ENCODE results near the gene SYT7. TPM values are rescaled to one million over a fixed set of nuclear protein-coding genes. Genes with fewer than 3 reads are reported as not detected.

SYT7 gene
- total RNA-seq, 1 donor from 2014 or later, result 3.4 TPM

DNA sequence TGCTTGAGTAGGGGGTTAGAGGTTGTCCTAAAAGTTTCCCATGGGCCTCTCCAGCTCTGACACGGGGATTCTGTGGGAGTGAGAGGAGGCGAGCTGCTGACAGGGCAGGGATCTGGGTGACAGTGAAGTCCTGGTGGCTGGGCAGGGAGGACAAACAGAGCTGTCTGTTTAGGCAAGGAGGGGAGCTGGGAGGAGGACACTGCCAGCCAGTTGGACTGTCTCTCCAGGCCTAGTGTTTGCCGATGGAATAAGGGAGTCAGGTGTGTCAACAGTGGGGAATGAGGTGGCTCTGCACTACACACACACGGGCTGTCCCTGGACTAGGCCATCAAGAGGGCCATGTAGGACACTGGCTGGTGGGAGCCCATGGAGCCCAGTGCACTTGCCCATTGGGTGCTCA, 20.6 kb upstream of the SYT7 start:
- Histone ChIP-seq H3K4me3 (no peak overlapping the region), H3K9me3 (no peaks in the 10 kb centered on the region), H3K4me1 (peaks cover 49% of the 10 kb centered on the region), H3K27ac (peak overlapping the region; percentile 82), H3K36me3 (no peaks in the 10 kb centered on the region), H3K27me3 (no peaks in the 10 kb centered on the region)
- no peak for DNase-seq (ENCODE audit: extremely low spot score in 2 of 2)
- intact Hi-C loops (cut with DNase I), result no loop called here
- TF ChIP-seq, protein P1, sequence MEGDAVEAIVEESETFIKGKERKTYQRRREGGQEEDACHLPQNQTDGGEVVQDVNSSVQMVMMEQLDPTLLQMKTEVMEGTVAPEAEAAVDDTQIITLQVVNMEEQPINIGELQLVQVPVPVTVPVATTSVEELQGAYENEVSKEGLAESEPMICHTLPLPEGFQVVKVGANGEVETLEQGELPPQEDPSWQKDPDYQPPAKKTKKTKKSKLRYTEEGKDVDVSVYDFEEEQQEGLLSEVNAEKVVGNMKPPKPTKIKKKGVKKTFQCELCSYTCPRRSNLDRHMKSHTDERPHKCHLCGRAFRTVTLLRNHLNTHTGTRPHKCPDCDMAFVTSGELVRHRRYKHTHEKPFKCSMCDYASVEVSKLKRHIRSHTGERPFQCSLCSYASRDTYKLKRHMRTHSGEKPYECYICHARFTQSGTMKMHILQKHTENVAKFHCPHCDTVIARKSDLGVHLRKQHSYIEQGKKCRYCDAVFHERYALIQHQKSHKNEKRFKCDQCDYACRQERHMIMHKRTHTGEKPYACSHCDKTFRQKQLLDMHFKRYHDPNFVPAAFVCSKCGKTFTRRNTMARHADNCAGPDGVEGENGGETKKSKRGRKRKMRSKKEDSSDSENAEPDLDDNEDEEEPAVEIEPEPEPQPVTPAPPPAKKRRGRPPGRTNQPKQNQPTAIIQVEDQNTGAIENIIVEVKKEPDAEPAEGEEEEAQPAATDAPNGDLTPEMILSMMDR (IDR thresholded peaks at IDR 0.05), result no peak
- TF ChIP-seq POLR2AphosphoS5 (IDR thresholded peaks at IDR 0.05; ENCODE audit: insufficient read depth in 1 of 2, low read depth in 1 of 2) (no peak), POLR2A (IDR thresholded peaks at IDR 0.05) (no peak)

DNA sequence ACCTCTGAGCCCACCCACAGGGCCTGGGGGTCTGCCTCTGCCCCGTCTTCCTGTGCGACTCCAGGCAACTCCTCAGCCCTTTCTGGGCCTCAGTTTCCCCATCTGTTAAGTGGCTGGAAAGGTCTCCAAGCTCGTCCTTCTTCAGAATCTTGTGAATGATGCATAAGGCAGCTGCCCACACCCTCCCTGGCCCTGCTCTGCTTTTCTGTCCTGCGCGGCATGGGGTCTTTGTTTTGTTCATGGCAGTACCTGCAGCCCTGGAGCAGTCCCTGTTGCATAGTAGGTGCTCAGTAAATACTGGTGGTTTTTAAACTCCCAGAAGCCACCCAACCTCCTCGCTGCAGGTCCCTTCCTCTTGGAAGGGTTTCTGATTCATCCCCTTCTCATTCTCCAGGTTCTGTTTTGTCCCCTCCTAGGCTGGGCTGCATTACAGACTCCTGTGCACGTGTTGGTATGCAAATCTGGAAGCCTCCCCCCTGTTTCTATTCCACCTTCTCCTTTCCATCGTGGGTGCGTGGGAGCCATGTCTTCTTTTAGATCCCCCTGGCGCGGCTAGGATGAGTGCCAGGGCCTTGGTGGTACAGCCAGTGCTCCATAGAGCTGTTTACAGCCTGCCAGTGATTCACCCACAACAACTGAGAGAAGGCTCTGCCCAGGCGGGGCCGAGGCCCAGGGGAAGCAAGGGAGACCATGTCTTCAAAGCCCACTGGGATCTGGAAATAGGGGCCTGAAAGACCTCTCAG, 19.3 kb upstream of the SYT7 start:
- Histone ChIP-seq H3K36me3 (no peaks in the 10 kb centered on the region), H3K27me3 (no peaks in the 10 kb centered on the region), H3K9me3 (no peaks in the 10 kb centered on the region), H3K4me3 (peak overlapping the region in 1 of 2 donors; percentile 26), H3K4me1 (peaks cover 57% of the 10 kb centered on the region), H3K27ac (peak overlapping the region; percentile 75)
- TF ChIP-seq, protein P1 (IDR thresholded peaks at IDR 0.05), result no peak
- TF ChIP-seq POLR2A (IDR thresholded peaks at IDR 0.05), result no peak
- no peak for TF ChIP-seq POLR2AphosphoS5 (IDR thresholded peaks at IDR 0.05; ENCODE audit: insufficient read depth in 1 of 2, low read depth in 1 of 2)
- intact Hi-C loops (cut with DNase I), result no loop called here
- no peak for DNase-seq (ENCODE audit: extremely low spot score in 2 of 2)

DNA sequence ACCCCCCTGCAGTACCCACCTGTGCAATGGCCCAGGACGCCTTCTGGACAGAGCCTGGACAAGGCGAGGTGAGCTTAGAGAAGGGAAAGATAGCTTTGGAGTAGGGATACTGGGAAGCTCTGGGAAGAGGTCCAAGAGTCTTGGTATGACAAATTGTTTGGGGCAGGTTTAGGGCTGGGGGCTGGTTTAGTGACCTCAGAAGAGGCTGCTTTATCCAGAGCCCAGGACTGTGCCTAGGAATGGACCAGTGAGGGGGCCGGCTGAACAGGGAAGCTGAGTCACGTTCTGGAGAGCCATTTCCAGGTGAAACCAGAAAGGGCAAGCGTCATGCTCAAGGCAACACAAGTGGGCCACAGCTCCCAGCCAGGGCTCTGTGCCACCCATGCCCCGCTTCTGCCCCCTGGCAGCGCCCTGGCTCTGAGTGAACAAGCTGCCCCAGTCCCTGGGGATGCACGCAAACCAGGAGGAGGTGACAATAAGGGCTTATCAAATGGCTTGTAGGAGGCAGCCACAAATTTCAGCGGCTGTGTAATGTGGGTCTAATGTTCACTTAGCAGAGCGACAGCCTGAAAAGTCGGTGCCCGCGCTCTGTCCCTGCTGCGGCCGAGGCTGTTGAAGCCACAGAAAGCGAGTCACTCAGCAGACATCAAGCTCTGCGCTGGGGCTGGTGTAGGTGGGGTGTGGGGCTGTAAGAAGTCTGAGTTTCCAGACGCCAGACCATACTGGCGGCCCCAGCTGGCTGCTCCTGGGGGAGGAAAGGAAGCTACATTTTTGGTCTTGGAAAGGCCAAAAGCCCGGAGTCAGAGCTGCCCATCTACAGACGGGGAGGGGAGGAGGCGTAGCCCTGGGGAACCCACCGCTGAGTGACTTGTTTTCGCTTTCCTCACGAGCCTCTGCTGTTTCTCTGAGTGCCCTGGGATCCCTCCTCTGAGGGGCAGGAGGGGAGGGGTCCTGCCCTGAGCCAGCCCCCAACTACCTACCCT, 18.3 kb upstream of the SYT7 start:
- TF ChIP-seq POLR2A (IDR thresholded peaks at IDR 0.05) (no peak), POLR2AphosphoS5 (IDR thresholded peaks at IDR 0.05; ENCODE audit: insufficient read depth in 1 of 2, low read depth in 1 of 2) (peak in 1 of 2 donors; percentile 45)
- H3K9me3 ChIP-seq, result no peaks in the 10 kb centered on the region
- no peak for DNase-seq (ENCODE audit: extremely low spot score in 2 of 2)
- H3K36me3 ChIP-seq, result no peaks in the 10 kb centered on the region
- H3K4me3 ChIP-seq, result peak overlapping the region in 1 of 2 donors; percentile 26
- peak overlapping the region; percentile 75 for H3K27ac ChIP-seq
- intact Hi-C loops (cut with DNase I), result no loop called here
- H3K27me3 ChIP-seq, result no peaks in the 10 kb centered on the region
- peaks cover 58% of the 10 kb centered on the region for H3K4me1 ChIP-seq

DNA sequence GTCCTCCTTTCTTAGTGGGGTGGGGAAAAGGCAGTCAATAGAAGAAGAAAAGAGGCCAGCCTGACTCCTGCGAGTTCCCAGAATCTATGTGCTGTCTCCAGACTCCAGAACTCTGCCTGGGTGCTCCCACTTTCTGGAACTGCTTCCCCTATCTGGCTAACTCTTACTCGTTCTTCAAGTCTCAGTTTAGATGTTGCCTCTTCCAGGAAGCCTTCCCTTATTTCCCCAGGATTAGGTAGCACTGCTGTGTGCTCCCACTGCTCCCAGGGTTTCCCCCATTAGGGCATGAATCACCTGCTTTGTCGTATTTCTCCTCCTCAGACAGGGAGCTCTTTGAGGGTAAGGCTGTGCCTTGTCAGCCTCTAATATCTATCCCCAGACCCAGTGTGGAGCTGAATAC, 17.5 kb upstream of the SYT7 start:
- H3K27me3 ChIP-seq, result no peaks in the 10 kb centered on the region
- peak overlapping the region; percentile 75 for H3K27ac ChIP-seq

DNA sequence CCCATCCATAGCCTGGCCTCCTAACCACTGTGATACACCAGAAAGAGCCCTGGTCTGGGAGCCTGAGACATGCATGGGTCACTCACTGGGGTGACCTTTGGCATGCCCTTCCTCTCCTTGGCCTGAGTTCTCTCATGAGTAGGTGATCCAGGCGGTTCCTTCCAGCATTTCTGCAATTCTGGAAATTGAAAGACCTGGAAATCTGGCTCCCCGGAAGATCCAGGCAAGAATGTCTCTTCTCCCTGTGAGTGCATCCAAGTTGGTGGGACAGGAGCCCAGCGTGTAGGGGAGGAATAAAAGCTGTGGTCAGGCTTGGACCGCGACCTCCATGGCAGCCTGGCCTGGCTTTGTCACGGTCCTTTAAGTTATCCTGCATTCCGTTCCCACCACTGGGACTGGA, 16.1 kb upstream of the SYT7 start:
- Histone ChIP-seq H3K4me1 (peaks cover 39% of the 10 kb centered on the region), H3K36me3 (no peaks in the 10 kb centered on the region), H3K4me3 (no peak overlapping the region), H3K27ac (no peak overlapping the region), H3K27me3 (no peaks in the 10 kb centered on the region), H3K9me3 (no peaks in the 10 kb centered on the region)
- intact Hi-C loops (cut with DNase I), result no loop called here
- TF ChIP-seq POLR2AphosphoS5 (IDR thresholded peaks at IDR 0.05; ENCODE audit: insufficient read depth in 1 of 2, low read depth in 1 of 2) (no peak), POLR2A (IDR thresholded peaks at IDR 0.05) (no peak)
- TF ChIP-seq, protein P1 (IDR thresholded peaks at IDR 0.05), result no peak
- DNase-seq (ENCODE audit: extremely low spot score in 2 of 2), result no peak

More for the DNA sequence above, 17.5 kb upstream of the SYT7 start:
- TF ChIP-seq, protein P1 (IDR thresholded peaks at IDR 0.05), result no peak
- no peak for TF ChIP-seq POLR2AphosphoS5 (IDR thresholded peaks at IDR 0.05; ENCODE audit: insufficient read depth in 1 of 2, low read depth in 1 of 2)
- Histone ChIP-seq H3K36me3 (no peaks in the 10 kb centered on the region), H3K4me1 (peaks cover 51% of the 10 kb centered on the region), H3K9me3 (no peaks in the 10 kb centered on the region), H3K4me3 (no peak overlapping the region)
- DNase-seq (ENCODE audit: extremely low spot score in 2 of 2), result no peak
- intact Hi-C loops (cut with DNase I), result no loop called here
